HG02981 (cell line): ENCODE data around the gene CNIH3.
A peak's percentile ranks its signal among the peaks of the same experiment; 100 is the strongest.

Source experiments
- ATAC-seq: cut with Tn5 transposase; IDR thresholded peaks from one replicate; pipeline ENCODE4 v1.9.1; 2021; ENCODE audit warnings: mild to moderate bottlenecking, moderate library complexity; ENCODE audit not compliant: unreplicated experiment

Gene CNIH3

GRCh38 chr1:224640587-224640986 is 24.5 kb downstream of the CNIH3 start:
- ATAC-seq = no peak

GRCh38 chr1:224641030-224641429 is 24.9 kb downstream of the CNIH3 start:
- ATAC-seq = no peak

GRCh38 chr1:224643653-224644052 is 27.5 kb downstream of the CNIH3 start:
- no peak for ATAC-seq

GRCh38 chr1:224644553-224645154 is 28.5 kb downstream of the CNIH3 start:
- peak; percentile 57 for ATAC-seq

- no peak for ATAC-seq
Measured at GRCh38 chr1:224647449-224647848, 31.3 kb downstream of the CNIH3 start.

GRCh38 chr1:224650290-224650689 is 34.2 kb downstream of the CNIH3 start:
- ATAC-seq = no peak

GRCh38 chr1:224651188-224651587 is 35.1 kb downstream of the CNIH3 start:
- ATAC-seq = no peak

GRCh38 chr1:224656392-224656791 is 40.3 kb downstream of the CNIH3 start:
- ATAC-seq = no peak

GRCh38 chr1:224660074-224660473 is 44.0 kb downstream of the CNIH3 start:
- ATAC-seq = no peak

- no peak for ATAC-seq
Measured at GRCh38 chr1:224662870-224663269, 46.8 kb downstream of the CNIH3 start.

GRCh38 chr1:224665016-224665415 is 48.9 kb downstream of the CNIH3 start:
- ATAC-seq = no peak

- ATAC-seq = no peak
Measured at GRCh38 chr1:224666078-224666477, 50.0 kb downstream of the CNIH3 start.

- ATAC-seq = no peak
Measured at GRCh38 chr1:224666913-224667312, 50.8 kb downstream of the CNIH3 start.

GRCh38 chr1:224668984-224669383 is 52.9 kb downstream of the CNIH3 start:
- no peak for ATAC-seq

GRCh38 chr1:224669403-224669802 is 53.3 kb downstream of the CNIH3 start:
- no peak for ATAC-seq

GRCh38 chr1:224670506-224670905 is 54.4 kb downstream of the CNIH3 start:
- ATAC-seq = no peak

GRCh38 chr1:224671076-224671475 is 55.0 kb downstream of the CNIH3 start:
- no peak for ATAC-seq

GRCh38 chr1:224673141-224673540 is 57.0 kb downstream of the CNIH3 start:
- ATAC-seq = no peak

- no peak for ATAC-seq
Measured at GRCh38 chr1:224675590-224675989, 59.5 kb downstream of the CNIH3 start.

- no peak for ATAC-seq
Measured at GRCh38 chr1:224676551-224676950, 60.4 kb downstream of the CNIH3 start.

- ATAC-seq = no peak
Measured at GRCh38 chr1:224678168-224678567, 62.1 kb downstream of the CNIH3 start.

GRCh38 chr1:224679606-224680005 is 63.5 kb downstream of the CNIH3 start:
- ATAC-seq = no peak

GRCh38 chr1:224681816-224682215 is 65.7 kb downstream of the CNIH3 start:
- ATAC-seq = no peak
